DND-41 (cell line): Measurements from ENCODE around the gene LTV1.
"Not testable (repeated sequence)": the region's sequence is repeated elsewhere in the genome, so short reads cannot be mapped to it uniquely, and the experiment has no call there.

ENCODE experiments used
- EZH2 ChIP-seq: IDR thresholded peaks from 3 replicates; pipeline ENCODE4 v1.6.1; 2012; ENCODE audit warnings: borderline replicate concordance, low read depth, mild to moderate bottlenecking, moderate library complexity, low read length, inconsistent platforms; ENCODE audit not compliant: severe bottlenecking
- TF ChIP-seq, protein P1 (sequence below): IDR thresholded peaks from 2 replicates; pipeline ENCODE4 v1.5.1; 2012; ENCODE audit warnings: borderline replicate concordance, low read length, moderate library complexity, mild to moderate bottlenecking; ENCODE audit not compliant: poor library complexity, severe bottlenecking; ENCODE audit errors: extremely low read depth

DNA sequence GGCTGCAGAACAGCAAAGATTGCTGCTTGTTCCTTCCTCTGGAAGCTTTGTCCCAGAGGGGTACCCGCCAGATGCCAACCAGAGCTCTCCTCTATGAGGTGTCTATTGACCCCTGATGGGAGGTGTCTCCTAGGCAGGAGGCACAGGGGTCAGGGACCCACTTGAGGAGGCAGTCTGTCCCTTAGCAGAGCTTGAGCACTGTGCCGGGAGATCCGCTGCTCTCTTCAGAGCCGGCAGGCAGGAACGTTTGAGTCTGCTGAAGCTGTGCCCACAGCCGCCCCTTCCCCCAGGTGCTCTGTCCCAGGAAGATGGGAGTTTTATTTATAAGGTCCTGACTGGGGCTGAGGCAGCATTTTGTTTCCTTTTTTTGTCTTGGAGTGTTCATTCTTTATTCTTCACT, 13.6 kb downstream of the LTV1 start:
- TF ChIP-seq, protein P1, sequence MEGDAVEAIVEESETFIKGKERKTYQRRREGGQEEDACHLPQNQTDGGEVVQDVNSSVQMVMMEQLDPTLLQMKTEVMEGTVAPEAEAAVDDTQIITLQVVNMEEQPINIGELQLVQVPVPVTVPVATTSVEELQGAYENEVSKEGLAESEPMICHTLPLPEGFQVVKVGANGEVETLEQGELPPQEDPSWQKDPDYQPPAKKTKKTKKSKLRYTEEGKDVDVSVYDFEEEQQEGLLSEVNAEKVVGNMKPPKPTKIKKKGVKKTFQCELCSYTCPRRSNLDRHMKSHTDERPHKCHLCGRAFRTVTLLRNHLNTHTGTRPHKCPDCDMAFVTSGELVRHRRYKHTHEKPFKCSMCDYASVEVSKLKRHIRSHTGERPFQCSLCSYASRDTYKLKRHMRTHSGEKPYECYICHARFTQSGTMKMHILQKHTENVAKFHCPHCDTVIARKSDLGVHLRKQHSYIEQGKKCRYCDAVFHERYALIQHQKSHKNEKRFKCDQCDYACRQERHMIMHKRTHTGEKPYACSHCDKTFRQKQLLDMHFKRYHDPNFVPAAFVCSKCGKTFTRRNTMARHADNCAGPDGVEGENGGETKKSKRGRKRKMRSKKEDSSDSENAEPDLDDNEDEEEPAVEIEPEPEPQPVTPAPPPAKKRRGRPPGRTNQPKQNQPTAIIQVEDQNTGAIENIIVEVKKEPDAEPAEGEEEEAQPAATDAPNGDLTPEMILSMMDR = not testable (repeated sequence)
- TF ChIP-seq EZH2 = not testable (repeated sequence)
